ENCODE results near the gene SCAPER. TPM values are rescaled to one million over a fixed set of nuclear protein-coding genes. Genes with fewer than 3 reads are reported as not detected.

Gene SCAPER
- total and polyA plus RNA-seq, 2 experiments from 2014 or later, result 27.0 to 35.7 TPM

- no peaks in the 10 kb centered on the region for H3K27me3 ChIP-seq
- no peaks in the 10 kb centered on the region for H3K4me1 ChIP-seq (ENCODE audit: low read depth)
- TF ChIP-seq CTCF (IDR thresholded peaks at IDR 0.05; ENCODE audit: low read depth, low read length), result no peak
- H3K9me3 ChIP-seq (ENCODE audit: low read depth), result no peaks in the 10 kb centered on the region
- no peak for DNase-seq (ENCODE audit: low read depth in 1 of 2, low spot score in 1 of 2)
- H3K36me3 ChIP-seq, result no peaks in the 10 kb centered on the region
- no peak overlapping the region for H3K4me3 ChIP-seq
- H3K27ac ChIP-seq, result no peak overlapping the region
These were observed 92.8 kb downstream of the SCAPER start for GRCh38 chr15:76812381-76812780.

- Histone ChIP-seq H3K27ac (no peak overlapping the region), H3K36me3 (no peaks in the 10 kb centered on the region), H3K9me3 (ENCODE audit: low read depth) (no peaks in the 10 kb centered on the region), H3K4me1 (ENCODE audit: low read depth) (no peaks in the 10 kb centered on the region), H3K27me3 (no peaks in the 10 kb centered on the region), H3K4me3 (no peak overlapping the region)
- TF ChIP-seq CTCF (IDR thresholded peaks at IDR 0.05; ENCODE audit: low read depth, low read length), result no peak
- no peak for DNase-seq (ENCODE audit: low read depth in 1 of 2, low spot score in 1 of 2)
These were observed 95.6 kb downstream of the SCAPER start for GRCh38 chr15:76809412-76810103.

- TF ChIP-seq CTCF (IDR thresholded peaks at IDR 0.05; ENCODE audit: low read depth, low read length), result no peak
- no peaks in the 10 kb centered on the region for H3K9me3 ChIP-seq (ENCODE audit: low read depth)
- H3K36me3 ChIP-seq, result peaks cover 2% of the 10 kb centered on the region
- H3K4me3 ChIP-seq, result no peak overlapping the region
- no peak for DNase-seq (ENCODE audit: low read depth in 1 of 2, low spot score in 1 of 2)
- H3K27me3 ChIP-seq, result no peaks in the 10 kb centered on the region
- H3K27ac ChIP-seq, result no peak overlapping the region
- H3K4me1 ChIP-seq (ENCODE audit: low read depth), result no peaks in the 10 kb centered on the region
These were observed 102.0 kb downstream of the SCAPER start for GRCh38 chr15:76803049-76803571.

- H3K36me3 ChIP-seq, result peaks cover 2% of the 10 kb centered on the region
- no peak overlapping the region for H3K4me3 ChIP-seq
- DNase-seq (ENCODE audit: low read depth in 1 of 2, low spot score in 1 of 2), result no peak
- H3K4me1 ChIP-seq (ENCODE audit: low read depth), result no peaks in the 10 kb centered on the region
- no peaks in the 10 kb centered on the region for H3K9me3 ChIP-seq (ENCODE audit: low read depth)
- H3K27me3 ChIP-seq, result no peaks in the 10 kb centered on the region
- H3K27ac ChIP-seq, result no peak overlapping the region
- TF ChIP-seq CTCF (IDR thresholded peaks at IDR 0.05; ENCODE audit: low read depth, low read length), result no peak
These were observed 102.7 kb downstream of the SCAPER start for GRCh38 chr15:76802411-76802810.

GRCh38 chr15:76799760-76800159, 105.4 kb downstream of the SCAPER start:
- TF ChIP-seq CTCF (IDR thresholded peaks at IDR 0.05; ENCODE audit: low read depth, low read length), result no peak
- Histone ChIP-seq H3K4me3 (no peak overlapping the region), H3K9me3 (ENCODE audit: low read depth) (no peaks in the 10 kb centered on the region), H3K4me1 (ENCODE audit: low read depth) (no peaks in the 10 kb centered on the region), H3K27me3 (no peaks in the 10 kb centered on the region), H3K27ac (no peak overlapping the region), H3K36me3 (peaks cover 6% of the 10 kb centered on the region)
- peak in 1 of 2 donors; percentile 59 for DNase-seq (ENCODE audit: low read depth in 1 of 2, low spot score in 1 of 2)
